ENCODE measurements around the gene CNTROB. TPM values are rescaled to one million over a fixed set of nuclear protein-coding genes. Genes with fewer than 3 reads are reported as not detected.

The CNTROB gene
- total and polyA plus RNA-seq, 10 of the 15 experiments (the other 5 are each of a cell fraction or from before 2014, with no cell fraction given) = 2.0 to 36.2 (median 28.2) TPM

DNA sequence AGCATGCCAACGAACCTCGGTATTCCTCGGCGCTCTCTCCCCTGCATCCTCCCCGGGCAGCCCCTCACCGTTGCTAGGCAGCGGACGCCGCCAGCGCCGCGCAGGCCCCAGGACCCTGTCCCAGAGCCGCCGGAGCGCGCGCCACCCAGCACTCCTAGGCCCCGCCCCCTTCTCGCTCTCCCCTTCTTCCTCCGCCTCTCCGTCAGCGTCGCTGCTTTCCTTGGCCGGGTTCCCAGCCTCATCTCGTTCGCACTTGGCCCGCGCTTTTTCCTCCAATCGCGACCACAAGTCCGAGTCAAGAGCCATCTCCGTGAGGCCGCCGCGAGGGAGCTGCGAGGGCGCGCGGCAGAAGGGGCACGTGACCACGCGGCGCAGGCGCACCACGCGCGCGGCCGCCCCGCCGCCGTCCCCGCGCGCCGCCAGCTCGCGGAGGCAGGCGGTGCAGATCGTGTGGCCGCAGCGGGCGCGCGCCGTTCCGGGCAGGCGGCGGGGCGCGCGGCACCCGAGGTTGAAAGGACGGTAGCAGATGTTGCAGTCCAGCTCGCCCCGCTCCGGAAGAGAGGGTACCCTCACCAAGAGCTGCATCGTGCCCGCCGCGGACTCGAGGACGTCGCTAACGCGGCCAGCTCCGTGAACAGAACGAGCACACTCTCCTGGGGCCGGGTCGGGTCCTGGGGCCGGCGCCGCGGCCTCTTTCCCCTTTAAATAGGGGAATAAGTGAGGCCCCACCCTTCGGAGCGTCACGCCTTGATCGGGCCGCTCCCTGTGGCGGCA is 16.2 kb upstream of the CNTROB start, which contains the start of gene RNF227 (continued):
- TF ChIP-seq, protein P1, sequence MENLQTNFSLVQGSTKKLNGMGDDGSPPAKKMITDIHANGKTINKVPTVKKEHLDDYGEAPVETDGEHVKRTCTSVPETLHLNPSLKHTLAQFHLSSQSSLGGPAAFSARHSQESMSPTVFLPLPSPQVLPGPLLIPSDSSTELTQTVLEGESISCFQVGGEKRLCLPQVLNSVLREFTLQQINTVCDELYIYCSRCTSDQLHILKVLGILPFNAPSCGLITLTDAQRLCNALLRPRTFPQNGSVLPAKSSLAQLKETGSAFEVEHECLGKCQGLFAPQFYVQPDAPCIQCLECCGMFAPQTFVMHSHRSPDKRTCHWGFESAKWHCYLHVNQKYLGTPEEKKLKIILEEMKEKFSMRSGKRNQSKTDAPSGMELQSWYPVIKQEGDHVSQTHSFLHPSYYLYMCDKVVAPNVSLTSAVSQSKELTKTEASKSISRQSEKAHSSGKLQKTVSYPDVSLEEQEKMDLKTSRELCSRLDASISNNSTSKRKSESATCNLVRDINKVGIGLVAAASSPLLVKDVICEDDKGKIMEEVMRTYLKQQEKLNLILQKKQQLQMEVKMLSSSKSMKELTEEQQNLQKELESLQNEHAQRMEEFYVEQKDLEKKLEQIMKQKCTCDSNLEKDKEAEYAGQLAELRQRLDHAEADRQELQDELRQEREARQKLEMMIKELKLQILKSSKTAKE (IDR thresholded peaks at IDR 0.05; ENCODE audit: low read depth, poor library complexity, severe bottlenecking) = no peak
- TF ChIP-seq ZSCAN29 (IDR thresholded peaks at IDR 0.05) (0 out of 2 replicates have a peak, but pooled peaks have one; percentile 30), ZBTB33 (IDR thresholded peaks at IDR 0.05) (no peak), RAD21 (IDR thresholded peaks at IDR 0.05; ENCODE audit: insufficient read depth, low read depth, low read length) (no peak), ZBED1 (IDR thresholded peaks at IDR 0.05; ENCODE audit: borderline replicate concordance) (no peak), CREM (IDR thresholded peaks at IDR 0.05; ENCODE audit: low read depth) (no peak), RAD51 (IDR thresholded peaks at IDR 0.05) (peak; percentile 68), HDAC6 (IDR thresholded peaks at IDR 0.05; ENCODE audit: unreplicated experiment) (no peak), FOS (IDR thresholded peaks at IDR 0.05; ENCODE audit: borderline replicate concordance, extremely low read depth, insufficient read length) (no peak), SREBF2 (IDR thresholded peaks at IDR 0.05; ENCODE audit: low read length) (no peak), NFIC (IDR thresholded peaks at IDR 0.05; ENCODE audit: low read depth, low read length) (no peak), NFYA (IDR thresholded peaks at IDR 0.05; ENCODE audit: borderline replicate concordance, low read depth, low read length) (no peak), TBL1XR1 (IDR thresholded peaks at IDR 0.05; ENCODE audit: low read depth, low read length) (no peak), ATF3 (IDR thresholded peaks at IDR 0.05; ENCODE audit: borderline replicate concordance, extremely low read depth, low read depth, low read length) (peak; percentile 95), ASH2L (IDR thresholded peaks at IDR 0.05; ENCODE audit: borderline replicate concordance, low read depth) (no peak)
- TF ChIP-seq, protein P2, sequence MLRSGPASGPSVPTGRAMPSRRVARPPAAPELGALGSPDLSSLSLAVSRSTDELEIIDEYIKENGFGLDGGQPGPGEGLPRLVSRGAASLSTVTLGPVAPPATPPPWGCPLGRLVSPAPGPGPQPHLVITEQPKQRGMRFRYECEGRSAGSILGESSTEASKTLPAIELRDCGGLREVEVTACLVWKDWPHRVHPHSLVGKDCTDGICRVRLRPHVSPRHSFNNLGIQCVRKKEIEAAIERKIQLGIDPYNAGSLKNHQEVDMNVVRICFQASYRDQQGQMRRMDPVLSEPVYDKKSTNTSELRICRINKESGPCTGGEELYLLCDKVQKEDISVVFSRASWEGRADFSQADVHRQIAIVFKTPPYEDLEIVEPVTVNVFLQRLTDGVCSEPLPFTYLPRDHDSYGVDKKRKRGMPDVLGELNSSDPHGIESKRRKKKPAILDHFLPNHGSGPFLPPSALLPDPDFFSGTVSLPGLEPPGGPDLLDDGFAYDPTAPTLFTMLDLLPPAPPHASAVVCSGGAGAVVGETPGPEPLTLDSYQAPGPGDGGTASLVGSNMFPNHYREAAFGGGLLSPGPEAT (IDR thresholded peaks at IDR 0.05; ENCODE audit: low read depth) = no peak
- TF ChIP-seq, protein P3, sequence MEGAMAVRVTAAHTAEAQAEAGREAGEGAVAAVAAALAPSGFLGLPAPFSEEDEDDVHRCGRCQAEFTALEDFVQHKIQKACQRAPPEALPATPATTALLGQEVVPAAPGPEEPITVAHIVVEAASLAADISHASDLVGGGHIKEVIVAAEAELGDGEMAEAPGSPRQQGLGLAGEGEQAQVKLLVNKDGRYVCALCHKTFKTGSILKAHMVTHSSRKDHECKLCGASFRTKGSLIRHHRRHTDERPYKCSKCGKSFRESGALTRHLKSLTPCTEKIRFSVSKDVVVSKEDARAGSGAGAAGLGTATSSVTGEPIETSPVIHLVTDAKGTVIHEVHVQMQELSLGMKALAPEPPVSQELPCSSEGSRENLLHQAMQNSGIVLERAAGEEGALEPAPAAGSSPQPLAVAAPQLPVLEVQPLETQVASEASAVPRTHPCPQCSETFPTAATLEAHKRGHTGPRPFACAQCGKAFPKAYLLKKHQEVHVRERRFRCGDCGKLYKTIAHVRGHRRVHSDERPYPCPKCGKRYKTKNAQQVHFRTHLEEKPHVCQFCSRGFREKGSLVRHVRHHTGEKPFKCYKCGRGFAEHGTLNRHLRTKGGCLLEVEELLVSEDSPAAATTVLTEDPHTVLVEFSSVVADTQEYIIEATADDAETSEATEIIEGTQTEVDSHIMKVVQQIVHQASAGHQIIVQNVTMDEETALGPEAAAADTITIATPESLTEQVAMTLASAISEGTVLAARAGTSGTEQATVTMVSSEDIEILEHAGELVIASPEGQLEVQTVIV (IDR thresholded peaks at IDR 0.05; ENCODE audit: borderline replicate concordance, partially characterized antibody) = no peak
- TF ChIP-seq, protein P4, sequence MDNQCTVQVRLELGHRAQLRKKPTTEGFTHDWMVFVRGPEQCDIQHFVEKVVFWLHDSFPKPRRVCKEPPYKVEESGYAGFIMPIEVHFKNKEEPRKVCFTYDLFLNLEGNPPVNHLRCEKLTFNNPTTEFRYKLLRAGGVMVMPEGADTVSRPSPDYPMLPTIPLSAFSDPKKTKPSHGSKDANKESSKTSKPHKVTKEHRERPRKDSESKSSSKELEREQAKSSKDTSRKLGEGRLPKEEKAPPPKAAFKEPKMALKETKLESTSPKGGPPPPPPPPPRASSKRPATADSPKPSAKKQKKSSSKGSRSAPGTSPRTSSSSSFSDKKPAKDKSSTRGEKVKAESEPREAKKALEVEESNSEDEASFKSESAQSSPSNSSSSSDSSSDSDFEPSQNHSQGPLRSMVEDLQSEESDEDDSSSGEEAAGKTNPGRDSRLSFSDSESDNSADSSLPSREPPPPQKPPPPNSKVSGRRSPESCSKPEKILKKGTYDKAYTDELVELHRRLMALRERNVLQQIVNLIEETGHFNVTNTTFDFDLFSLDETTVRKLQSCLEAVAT (IDR thresholded peaks at IDR 0.05) = peak; percentile 28; the same call in 1 of the 2 replicates
- TF ChIP-seq, protein P5, sequence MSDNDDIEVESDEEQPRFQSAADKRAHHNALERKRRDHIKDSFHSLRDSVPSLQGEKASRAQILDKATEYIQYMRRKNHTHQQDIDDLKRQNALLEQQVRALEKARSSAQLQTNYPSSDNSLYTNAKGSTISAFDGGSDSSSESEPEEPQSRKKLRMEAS (IDR thresholded peaks at IDR 0.05; ENCODE audit: low read depth, low read length) = peak; percentile 97
